Suprapubic skin (tissue), 4 donors: Measurements from ENCODE around the gene ZNF839.

Experiments used
- CTCF ChIP-seq, 2 donors: fragments of 200-600 bp in 1 of 2; fragments of 450-650 bp in 1 of 2; sonication (generic) in 1 of 2; IDR thresholded peaks; one replicate each; pipeline ENCODE4 v1.5.1; 2016 to 2019; ENCODE audit warnings: antibody characterized with exemption in 2 of 2, mild to moderate bottlenecking in 1 of 2, moderate library complexity in 1 of 2
- EP300 ChIP-seq: sonication (generic); formaldehyde crosslinking; IDR thresholded peaks from one replicate; pipeline ENCODE4 v1.6.1; 2017; ENCODE audit warnings: antibody characterized with exemption
- POLR2A ChIP-seq, 2 donors: fragments of 450-650 bp; IDR thresholded peaks; one replicate each; pipeline ENCODE4 v1.6.1; 2017; ENCODE audit warnings: antibody characterized with exemption in 2 of 2, mild to moderate bottlenecking in 2 of 2, moderate library complexity in 2 of 2
- POLR2AphosphoS5 ChIP-seq, 3 donors: sonication (generic); formaldehyde crosslinking; IDR thresholded peaks; one replicate each; pipeline ENCODE4 v1.6.1; 2017; ENCODE audit warnings: antibody characterized with exemption in 3 of 3

DNA sequence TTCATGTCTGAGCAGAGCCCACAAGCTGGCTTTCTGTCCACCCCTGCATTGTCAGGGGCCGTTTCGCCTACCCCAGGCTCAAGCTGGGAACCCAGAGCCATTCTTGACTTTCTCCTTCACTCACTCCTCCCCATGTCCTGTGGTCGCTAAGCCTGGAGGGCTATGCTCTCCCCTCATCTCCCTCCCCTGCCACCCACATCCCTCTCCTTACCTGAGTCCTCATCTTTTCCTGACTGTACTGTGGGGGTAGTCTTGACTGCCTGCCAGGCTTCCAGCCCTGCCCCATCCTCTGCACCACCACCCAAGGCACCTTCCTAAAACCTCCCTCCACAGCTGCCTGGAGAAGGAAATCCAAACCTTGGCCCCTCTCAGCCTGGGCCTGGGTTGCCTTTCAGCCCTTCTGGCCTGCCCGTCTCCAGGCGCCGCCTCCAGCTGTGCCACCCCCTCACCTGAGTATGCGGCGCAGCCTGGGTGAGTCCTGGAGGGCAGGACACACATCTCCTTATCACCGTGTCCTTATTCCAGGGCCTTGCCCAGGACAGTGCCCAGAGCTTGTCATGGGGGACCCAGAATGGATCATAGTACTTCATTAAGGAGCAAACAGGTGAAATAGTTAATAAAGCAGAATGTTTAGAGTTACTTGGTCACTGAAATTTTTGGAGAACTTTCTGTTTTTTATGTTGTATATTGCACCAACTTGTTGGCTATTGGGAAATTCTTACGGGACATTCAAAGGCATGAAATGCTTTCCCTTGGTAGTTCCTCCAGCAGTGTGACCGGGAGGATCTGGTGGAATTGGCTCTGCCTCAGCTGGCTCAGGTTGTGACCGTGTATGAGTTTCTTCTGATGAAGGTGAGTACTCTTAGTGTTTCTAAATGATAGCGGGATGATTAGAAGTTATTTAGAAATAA, 14.5 kb downstream of the ZNF839 start:
- no peak for TF ChIP-seq EP300
- no peak for TF ChIP-seq POLR2A (IDR thresholded peaks at IDR 0.05)
- TF ChIP-seq CTCF (IDR thresholded peaks at IDR 0.05) = no peak
- no peak for TF ChIP-seq POLR2AphosphoS5 (IDR thresholded peaks at IDR 0.05)
